GM19099 (cell line): ENCODE measurements around the gene CDH26.

ENCODE experiments used
- POLR2A ChIP-seq: IDR thresholded peaks from 3 replicates; pipeline ENCODE4 v1.6.1; 2011; ENCODE audit warnings: low read depth; ENCODE audit not compliant: insufficient read length; ENCODE audit errors: extremely low read depth

CDH26 gene

DNA sequence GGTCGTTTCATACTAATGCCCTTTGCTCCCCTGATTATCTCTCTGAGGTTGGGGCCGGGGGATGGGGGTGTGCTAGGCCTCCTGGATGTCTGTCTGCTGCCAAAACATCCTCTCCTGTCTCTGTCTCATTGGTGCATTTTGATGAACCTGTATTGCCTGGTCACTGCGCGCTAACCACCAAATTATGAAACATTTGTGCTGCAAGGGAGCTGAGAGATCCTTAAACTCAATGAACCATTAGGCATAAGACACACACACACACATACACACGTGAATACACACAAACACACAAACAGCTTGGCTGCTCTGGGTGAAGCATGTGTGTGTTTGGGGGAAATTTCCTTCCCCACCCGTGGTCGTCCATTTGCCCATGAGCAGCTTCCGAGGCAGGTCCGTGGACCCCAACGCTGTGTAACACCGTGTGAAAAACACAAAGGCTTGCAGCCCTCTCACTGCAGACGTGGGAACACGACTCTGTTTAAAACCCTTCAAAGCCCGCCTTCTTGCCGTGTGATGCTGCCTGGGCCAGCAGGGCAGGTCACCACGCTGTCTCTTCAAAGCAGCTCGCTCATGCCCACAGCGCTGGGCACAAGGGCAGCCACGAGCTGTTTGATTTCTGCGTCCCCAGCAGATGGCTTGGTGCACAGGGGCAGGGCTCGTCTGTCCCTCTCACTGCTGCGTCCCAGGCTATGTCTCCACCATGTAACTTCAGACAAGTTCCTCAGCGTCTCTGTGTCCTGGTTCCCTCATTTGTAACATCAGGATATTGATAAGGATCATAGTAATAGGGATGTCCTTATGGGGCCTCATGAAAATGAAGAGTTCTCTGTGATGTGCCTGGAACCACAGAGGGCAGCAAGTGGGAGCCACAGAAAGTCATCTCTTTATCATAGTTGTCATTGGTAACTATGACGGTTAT lies 96.8 kb downstream of the CDH26 start:
- TF ChIP-seq POLR2A: no peak

DNA sequence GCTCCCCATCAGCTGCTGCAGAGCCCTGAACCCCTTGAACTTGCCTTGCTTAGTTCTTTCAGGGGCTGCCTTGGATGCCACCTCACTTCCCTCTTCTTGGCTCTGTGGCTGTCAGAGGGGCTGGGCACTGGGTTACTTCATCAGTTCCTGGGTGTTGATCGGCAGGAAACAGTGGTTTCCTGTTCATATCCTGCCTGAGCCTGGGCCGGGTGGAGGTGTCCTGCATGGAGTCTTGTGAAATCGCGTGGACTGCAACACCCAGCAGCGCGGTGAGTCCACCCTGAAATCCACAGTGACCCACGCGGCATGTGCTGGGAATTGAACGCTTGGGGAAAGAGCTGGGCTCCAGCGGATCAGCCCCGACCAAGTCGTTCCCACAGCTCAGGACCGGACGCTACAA lies 97.5 kb downstream of the CDH26 start:
- no peak for TF ChIP-seq POLR2A

DNA sequence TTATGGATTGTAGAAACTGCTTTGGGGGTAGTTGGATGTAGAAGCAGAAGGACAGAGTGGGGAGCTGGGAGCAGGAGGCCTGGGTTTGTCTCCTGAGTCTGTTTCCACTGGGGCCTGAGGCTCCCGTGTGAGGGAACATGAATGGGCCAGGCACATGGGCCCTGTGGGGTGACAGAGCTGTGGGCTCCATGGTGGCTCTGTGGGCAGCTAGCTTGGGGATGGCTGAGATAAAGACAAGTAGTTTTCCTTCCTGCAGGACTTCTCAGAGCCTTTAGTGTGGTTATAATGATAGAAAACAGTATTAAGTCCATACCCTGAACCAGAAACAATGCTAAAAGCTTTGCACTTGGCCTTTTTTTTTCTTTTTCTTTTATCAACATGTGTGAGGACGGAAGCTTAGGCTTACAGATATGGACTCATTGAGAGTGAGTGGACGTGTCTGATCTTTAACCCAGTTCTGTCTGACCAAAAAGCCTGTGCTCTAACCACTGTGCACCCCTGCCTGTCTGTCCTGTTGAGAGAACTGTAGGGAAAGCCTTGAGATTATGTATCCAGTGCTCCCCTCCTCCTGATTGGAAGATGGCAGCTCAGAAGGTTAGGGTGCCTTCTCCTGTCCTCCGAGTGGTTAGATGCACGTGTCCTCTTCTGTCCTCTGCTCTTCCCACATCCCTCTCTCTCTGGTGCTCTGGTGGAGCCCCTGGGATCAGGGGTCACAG lies 98.3 kb downstream of the CDH26 start:
- no peak for TF ChIP-seq POLR2A

DNA sequence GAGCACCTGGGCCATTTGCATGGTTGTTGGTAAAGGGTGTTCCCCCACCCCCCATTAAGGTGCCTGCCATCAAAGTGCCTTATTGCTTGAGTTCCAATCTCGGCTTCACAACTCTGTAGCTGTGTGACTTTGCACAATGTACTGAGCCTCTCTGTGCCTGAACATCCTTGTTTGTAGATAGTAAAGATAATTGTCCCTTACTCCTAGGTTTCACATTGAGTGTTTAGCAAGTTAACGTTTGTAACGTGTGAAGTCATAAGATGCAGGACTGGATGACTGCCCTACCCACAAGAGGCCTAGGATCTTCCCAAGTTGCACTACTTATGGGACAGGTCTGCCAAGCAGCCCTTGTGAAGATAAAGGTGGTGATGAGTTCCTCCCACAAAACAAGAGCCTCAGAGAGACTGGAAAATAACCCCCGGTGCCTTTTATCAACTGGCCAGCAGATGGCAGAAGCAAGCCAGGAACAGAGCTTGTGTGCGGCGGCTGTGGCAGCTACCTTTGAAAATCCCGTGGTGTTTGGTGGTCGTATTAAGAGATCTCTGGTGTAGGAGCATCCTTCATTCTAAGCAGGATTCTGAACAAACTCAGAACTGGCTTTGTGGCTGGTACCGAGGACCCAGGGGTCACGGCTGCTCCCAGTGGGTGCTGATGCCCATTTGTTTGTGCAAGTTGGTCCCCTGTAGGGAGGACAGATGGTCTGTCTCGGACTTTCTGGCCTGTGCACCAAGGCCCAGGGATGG lies 99.1 kb downstream of the CDH26 start:
- TF ChIP-seq POLR2A: no peak

DNA sequence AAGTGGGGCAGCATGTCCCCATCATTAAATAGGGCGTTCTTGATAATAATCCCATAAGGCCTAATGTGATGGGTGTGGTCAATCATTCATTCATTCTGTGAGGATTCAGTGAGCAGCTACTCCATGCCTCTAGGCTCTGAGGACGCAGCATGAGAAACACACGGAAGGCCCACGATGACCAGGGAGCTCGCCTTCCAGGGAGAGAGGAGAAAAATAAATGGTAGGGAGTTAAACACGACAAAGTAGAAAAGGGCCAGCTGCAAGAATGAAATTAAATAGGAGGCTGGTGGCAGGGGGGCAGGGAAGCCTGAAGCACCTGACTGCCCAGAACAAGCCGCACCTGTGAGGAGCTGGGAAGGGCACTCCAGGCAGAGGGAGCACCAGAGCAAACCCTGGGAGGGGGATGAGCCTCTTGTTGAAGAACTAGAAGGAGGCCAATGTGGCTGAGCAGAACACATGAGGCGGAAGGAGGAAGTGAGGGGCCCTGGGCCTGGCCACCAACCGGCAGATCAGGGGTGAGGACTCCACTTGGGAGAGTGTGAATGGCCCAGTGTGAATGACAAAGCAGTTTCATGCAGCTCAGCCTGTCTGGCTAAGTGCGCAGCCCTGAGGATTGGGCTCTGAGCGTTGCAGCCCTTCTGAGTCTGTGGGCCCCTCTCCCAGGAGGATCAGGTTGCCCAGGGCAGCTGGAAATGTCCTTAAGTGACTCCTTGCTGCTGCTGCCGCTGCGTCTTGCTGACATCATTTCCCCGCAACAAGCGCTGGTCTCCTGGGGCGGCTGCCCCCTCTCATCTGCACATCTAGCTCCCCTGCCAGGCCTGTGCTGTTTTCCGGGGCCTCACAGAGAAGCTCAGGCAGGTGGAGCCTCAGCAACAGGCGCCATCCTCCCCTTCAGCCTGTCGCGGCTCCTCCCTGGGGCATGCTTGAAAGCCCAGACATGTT lies 99.9 kb downstream of the CDH26 start:
- TF ChIP-seq POLR2A: no peak

DNA sequence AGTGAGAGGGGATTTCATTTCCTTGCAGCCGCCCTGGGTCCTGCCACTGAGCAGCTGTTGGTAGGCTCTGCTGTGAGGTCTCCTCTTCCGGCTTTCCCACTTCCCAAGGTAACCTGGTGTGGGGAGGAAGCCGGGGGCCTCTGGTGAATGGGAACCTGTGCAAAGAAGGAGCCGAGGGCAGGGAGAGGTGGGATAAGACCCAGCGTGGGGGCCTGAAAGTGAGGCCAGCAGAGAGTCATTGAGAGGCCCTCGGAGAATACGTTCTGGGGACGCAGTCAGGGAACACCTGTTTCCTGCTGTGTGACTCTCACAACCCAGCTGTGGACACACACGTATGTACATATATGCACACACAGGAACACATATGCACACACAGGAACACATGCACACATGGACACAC lies 100.7 kb downstream of the CDH26 start:
- no peak for TF ChIP-seq POLR2A

DNA sequence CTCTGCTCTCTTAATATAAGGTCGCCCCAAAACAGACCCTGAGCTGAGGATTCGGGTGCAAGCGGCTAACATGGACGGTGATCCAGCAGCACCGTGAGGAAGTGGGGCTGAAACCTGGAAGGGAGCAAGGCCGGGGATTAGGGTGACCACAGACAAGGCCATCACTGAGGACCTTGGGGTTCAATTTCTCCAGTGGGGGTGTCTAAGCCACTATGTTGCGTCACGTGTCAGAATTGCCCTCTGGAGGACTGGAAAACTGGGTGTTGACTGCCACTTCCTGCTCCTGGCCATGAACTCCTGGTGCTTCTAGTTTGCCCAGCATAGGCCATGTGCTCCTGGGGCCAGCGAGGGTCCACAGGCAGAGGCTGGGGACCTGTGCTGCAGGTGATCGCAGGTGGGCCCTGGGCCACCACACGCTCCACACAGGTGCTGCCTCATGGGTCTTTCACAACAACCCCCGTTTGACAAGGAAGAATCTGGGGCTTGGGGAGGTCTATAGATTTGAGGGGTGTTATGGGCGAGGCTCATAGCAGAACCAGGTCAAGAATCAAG lies 101.9 kb downstream of the CDH26 start:
- no peak for TF ChIP-seq POLR2A

DNA sequence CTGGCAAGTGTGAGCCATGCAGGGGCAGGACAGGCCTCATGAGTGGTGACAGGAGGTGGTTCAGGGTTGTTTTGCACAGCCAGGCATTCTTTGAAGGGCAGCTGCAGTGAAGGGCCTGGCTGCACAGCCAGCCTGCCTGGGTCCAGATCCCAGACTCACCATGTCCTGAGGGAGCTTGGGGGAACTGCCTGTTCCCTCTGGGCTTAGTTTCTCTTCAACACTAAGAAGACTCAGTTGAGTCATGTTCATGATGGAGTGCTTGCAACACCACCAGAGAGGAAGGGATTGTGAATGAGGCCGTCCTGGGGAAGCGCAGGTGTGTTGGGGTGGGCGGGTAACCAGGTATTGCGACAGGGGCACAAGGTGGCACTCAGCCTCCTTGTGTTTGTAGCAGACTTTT lies 102.4 kb downstream of the CDH26 start:
- TF ChIP-seq POLR2A: no peak

DNA sequence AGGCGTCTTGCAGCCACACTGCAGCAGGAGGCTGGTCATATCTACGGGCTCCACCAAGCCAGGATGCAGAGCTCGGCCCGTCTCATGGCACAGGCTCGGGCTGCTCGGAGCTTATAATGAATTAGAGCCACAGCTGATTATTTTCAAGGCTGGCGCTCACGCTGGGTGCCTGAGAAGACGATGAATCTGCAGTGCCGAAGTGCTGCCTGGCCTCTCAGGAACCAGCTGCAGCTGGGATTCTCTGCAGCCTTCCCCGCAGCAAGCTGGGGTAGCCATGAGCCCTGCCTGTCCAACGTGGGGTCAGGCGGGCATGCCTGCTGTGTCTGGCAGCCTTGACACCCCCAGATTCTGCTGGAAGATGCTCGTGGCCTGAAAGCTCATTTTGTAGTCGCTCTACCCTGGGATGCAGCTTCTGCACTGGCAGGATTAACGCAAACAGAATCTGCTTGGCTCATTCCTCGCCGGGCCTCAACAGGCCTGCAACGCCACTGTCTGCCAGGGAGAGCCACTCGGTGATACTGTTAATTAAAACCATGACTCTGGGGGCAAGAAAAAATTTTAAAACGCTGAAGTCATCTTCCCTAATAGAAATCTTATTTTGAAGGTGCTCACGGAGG lies 104.3 kb downstream of the CDH26 start:
- no peak for TF ChIP-seq POLR2A

DNA sequence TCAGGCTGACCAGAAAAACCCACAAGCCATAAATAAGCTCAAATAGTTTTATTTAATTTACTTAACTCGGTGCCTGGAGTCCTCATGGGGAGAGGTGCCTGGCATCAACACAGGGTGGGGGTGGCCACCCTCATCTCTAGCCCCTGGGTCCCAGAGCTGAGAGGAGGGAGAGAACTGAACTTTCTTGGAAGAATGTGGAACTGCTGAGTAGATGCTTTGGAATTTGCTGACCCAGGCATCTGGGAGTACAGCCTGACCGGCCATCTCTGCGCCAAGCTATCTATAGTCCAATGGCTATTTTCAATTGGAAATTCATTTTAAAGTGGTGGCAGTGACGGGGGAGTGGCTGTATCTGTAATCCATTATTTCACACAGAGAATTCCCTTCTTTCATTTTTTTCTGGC lies 104.8 kb downstream of the CDH26 start:
- TF ChIP-seq POLR2A: no peak

DNA sequence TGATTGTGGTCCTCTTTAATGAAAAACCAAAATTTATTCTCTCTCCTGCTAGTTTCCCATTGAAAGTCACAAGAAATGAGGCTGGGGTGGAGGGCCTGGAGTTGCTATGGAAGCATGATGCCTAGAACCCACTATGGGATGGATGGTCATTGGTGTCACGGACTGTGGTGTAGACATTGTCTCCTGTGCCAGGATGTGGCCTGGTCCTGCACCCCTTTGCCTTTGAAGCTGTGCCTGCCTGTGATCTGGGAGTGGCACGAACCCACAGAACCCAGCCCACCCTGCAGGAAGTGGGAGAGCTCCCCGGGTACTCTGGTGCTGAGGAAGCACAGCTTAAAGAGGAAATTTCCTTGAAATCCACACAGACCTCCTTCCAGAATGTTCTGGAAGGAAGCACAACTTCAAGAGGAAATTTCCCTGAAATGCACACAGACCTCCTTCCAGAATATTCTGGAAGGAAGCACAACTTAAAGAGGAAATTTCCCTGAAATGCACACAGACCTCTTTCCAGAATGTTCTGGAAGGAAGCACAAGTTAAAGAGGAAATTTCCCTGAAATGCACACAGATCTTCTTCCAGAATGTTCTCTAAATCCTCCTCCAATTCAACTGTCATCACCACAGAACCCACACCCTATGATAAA lies 105.6 kb downstream of the CDH26 start:
- no peak for TF ChIP-seq POLR2A
